ENCODE data around the gene PLA2R1.

PLA2R1 gene

GRCh38 chr2:159891917-159892730 lies 170.3 kb downstream of the PLA2R1 start:
- Histone ChIP-seq H3K36me3 (replicated peaks; ENCODE audit: low read depth, low read length) (peaks cover 57% of the 10 kb centered on the region), H3K9ac (ENCODE audit: low read length) (peak overlapping the region; percentile 68; the same call in 1 of the 2 replicates), H3K27ac (ENCODE audit: low read length) (peak overlapping the region; percentile 97), H3K4me2 (ENCODE audit: low read length) (peak overlapping the region; percentile 85), H4K20me1 (ENCODE audit: insufficient read depth, low read length) (no peaks in the 10 kb centered on the region), H3K79me2 (ENCODE audit: low read length) (peaks cover 58% of the 10 kb centered on the region), H3K4me3 (ENCODE audit: low read length) (0 out of 2 replicates have a peak overlapping the region, but pooled peaks have one; percentile 23), H3K27me3 (ENCODE audit: low read depth, low read length) (no peaks in the 10 kb centered on the region), H3K9me3 (ENCODE audit: insufficient read depth, low read length) (no peaks in the 10 kb centered on the region), H2AFZ (ENCODE audit: low read depth, low read length) (no peak overlapping the region), H3K4me1 (ENCODE audit: low read length) (peaks cover 79% of the 10 kb centered on the region)
- no peak for TF ChIP-seq EZH2phosphoT487 (IDR thresholded peaks at IDR 0.05; ENCODE audit: low read depth)
- no peak for TF ChIP-seq CTCF (IDR thresholded peaks at IDR 0.05; ENCODE audit: low read depth, low read length)

GRCh38 chr2:159891267-159891588 lies 171.2 kb downstream of the PLA2R1 start:
- no peak overlapping the region for H2AFZ ChIP-seq (ENCODE audit: low read depth, low read length)
- peak overlapping the region; percentile 97 for H3K27ac ChIP-seq (ENCODE audit: low read length)
- no peaks in the 10 kb centered on the region for H4K20me1 ChIP-seq (ENCODE audit: insufficient read depth, low read length)
- no peaks in the 10 kb centered on the region for H3K9me3 ChIP-seq (ENCODE audit: insufficient read depth, low read length)
- H3K27me3 ChIP-seq (ENCODE audit: low read depth, low read length) = no peaks in the 10 kb centered on the region
- peak overlapping the region; percentile 68; the same call in 1 of the 2 replicates for H3K9ac ChIP-seq (ENCODE audit: low read length)
- H3K36me3 ChIP-seq (replicated peaks; ENCODE audit: low read depth, low read length) = peaks cover 63% of the 10 kb centered on the region
- peak overlapping the region; percentile 85 for H3K4me2 ChIP-seq (ENCODE audit: low read length)
- no peak for TF ChIP-seq CTCF (IDR thresholded peaks at IDR 0.05; ENCODE audit: low read depth, low read length)
- no peak for TF ChIP-seq EZH2phosphoT487 (IDR thresholded peaks at IDR 0.05; ENCODE audit: low read depth)
- H3K79me2 ChIP-seq (ENCODE audit: low read length) = peaks cover 49% of the 10 kb centered on the region
- no peak overlapping the region for H3K4me3 ChIP-seq (ENCODE audit: low read length)
- peaks cover 70% of the 10 kb centered on the region for H3K4me1 ChIP-seq (ENCODE audit: low read length)

- no peaks in the 10 kb centered on the region for H3K27me3 ChIP-seq (ENCODE audit: low read depth, low read length)
- H3K4me1 ChIP-seq (ENCODE audit: low read length) = peaks cover 65% of the 10 kb centered on the region
- peaks cover 48% of the 10 kb centered on the region for H3K79me2 ChIP-seq (ENCODE audit: low read length)
- H2AFZ ChIP-seq (ENCODE audit: low read depth, low read length) = no peak overlapping the region
- H3K4me3 ChIP-seq (ENCODE audit: low read length) = no peak overlapping the region
- peak overlapping the region; percentile 68 for H3K9ac ChIP-seq (ENCODE audit: low read length)
- peak overlapping the region; percentile 97 for H3K27ac ChIP-seq (ENCODE audit: low read length)
- H3K4me2 ChIP-seq (ENCODE audit: low read length) = peak overlapping the region; percentile 85
- no peaks in the 10 kb centered on the region for H4K20me1 ChIP-seq (ENCODE audit: insufficient read depth, low read length)
- TF ChIP-seq CTCF (IDR thresholded peaks at IDR 0.05; ENCODE audit: low read depth, low read length) (no peak), EZH2phosphoT487 (IDR thresholded peaks at IDR 0.05; ENCODE audit: low read depth) (no peak)
- peaks cover 68% of the 10 kb centered on the region for H3K36me3 ChIP-seq (replicated peaks; ENCODE audit: low read depth, low read length)
- H3K9me3 ChIP-seq (ENCODE audit: insufficient read depth, low read length) = no peaks in the 10 kb centered on the region
These were observed 171.7 kb downstream of the PLA2R1 start for GRCh38 chr2:159890551-159891266.

GRCh38 chr2:159882130-159882745 lies 180.2 kb downstream of the PLA2R1 start:
- Histone ChIP-seq H3K9ac (ENCODE audit: low read length) (no peak overlapping the region), H2AFZ (ENCODE audit: low read depth, low read length) (no peak overlapping the region), H3K36me3 (replicated peaks; ENCODE audit: low read depth, low read length) (peaks cover 72% of the 10 kb centered on the region), H3K4me3 (ENCODE audit: low read length) (no peak overlapping the region), H3K4me2 (ENCODE audit: low read length) (no peak overlapping the region), H3K27me3 (ENCODE audit: low read depth, low read length) (no peaks in the 10 kb centered on the region), H3K79me2 (ENCODE audit: low read length) (0 out of 2 replicates have a peak, but pooled peaks cover 7% of the 10 kb centered on the region), H3K4me1 (ENCODE audit: low read length) (peaks cover 47% of the 10 kb centered on the region), H3K9me3 (ENCODE audit: insufficient read depth, low read length) (no peaks in the 10 kb centered on the region), H4K20me1 (ENCODE audit: insufficient read depth, low read length) (no peaks in the 10 kb centered on the region), H3K27ac (ENCODE audit: low read length) (no peak overlapping the region)
- TF ChIP-seq CTCF (IDR thresholded peaks at IDR 0.05; ENCODE audit: low read depth, low read length) (no peak), EZH2phosphoT487 (IDR thresholded peaks at IDR 0.05; ENCODE audit: low read depth) (no peak)

Data from OCI-LY3 (cell line).